GM19438 (cell line): ENCODE data around the gene SOX13.

Experiments
- ATAC-seq: cut with Tn5 transposase; IDR thresholded peaks from one replicate; pipeline ENCODE4 v1.9.1; 2021; ENCODE audit warnings: low read depth; ENCODE audit not compliant: unreplicated experiment

The SOX13 gene

DNA sequence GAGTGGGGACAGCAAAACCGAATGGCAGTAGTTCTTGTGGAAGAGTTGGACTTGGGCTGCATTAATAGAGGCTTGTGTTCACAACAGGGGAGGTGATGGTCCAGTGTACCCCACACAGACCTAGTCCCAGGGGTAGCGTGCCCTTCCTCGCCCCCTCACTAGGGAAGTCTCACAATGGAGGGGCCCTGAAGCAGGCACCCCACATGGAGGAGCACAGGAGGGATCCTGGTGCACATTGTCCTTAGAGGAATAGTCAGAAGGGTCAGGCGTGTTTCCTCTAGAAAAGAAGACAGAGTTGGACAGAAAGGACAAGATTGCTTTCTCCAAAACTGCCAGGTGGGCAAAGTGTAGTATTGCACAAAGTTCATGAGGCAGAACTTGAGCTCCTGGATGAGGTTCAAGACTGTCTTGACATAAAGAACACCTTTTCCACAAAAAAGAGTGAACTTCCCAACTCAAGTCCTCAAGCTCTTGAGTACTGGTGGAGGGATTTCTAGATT is 55.6 kb downstream of the SOX13 start:
- ATAC-seq, result no peak

DNA sequence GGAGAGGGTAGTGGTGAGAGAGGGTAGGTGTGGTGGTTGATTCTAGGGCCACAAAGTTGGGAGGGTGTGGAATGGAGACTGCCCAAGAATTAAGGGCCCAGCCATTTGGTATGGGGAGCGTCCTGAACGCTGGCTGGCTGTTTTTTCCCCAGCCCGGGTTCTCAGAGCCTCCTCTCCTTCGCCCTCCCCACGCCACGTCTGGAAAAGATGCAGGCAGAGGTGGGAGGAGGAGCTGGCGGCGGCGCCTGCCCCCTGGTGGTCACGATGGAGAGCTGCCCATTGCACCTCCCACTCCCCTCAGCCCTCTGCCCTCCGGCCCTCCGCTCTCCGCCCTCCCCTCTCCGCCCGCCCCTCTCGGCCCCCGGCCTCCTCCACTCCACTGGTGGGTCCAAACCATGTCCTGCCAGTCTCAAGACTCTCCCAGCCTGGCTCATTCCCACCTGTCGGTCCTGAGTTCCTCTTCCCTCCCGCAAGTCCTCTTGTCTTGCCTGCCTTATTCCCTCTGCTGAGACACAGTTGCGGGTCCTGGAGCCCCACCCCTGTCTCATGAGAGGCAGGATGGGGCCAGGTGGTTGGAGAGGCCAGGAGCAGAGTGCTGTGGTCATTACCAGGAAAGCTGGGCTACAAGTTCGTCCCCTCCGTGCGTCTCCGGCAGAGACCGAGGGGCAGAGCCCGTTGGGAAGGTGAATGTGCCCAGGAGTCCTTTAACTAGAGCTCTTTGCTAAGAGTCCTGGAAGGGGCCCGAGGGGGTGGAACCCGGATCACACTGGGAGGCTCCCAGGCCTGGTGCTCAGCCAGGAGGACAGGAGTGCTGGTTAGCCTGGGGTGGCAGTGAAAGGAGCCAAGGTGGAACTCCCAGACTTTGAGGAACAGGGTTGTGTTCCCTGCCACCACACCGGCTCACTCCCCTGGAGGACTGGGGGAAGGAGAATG is 56.3 kb downstream of the SOX13 start:
- no peak for ATAC-seq

DNA sequence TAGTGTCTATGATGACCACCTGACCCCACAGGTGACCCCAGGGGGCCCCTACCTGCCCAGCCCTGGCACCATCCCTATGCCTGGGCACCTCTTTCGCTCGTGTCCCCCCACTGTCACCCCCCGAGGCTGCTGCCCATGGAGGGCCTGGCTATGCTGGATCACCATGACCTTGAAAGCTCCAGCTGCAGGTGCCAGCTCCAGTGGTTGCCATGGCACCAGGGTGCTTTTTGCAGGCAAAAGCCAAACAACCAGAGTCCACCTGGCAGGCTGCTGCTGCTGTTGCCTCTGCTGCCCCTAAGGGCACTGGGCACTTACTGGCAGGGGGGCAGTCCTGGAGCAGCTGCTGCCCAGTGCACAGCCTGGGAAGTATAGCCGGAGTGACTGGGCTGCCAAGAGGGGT is 57.3 kb downstream of the SOX13 start:
- no peak for ATAC-seq

DNA sequence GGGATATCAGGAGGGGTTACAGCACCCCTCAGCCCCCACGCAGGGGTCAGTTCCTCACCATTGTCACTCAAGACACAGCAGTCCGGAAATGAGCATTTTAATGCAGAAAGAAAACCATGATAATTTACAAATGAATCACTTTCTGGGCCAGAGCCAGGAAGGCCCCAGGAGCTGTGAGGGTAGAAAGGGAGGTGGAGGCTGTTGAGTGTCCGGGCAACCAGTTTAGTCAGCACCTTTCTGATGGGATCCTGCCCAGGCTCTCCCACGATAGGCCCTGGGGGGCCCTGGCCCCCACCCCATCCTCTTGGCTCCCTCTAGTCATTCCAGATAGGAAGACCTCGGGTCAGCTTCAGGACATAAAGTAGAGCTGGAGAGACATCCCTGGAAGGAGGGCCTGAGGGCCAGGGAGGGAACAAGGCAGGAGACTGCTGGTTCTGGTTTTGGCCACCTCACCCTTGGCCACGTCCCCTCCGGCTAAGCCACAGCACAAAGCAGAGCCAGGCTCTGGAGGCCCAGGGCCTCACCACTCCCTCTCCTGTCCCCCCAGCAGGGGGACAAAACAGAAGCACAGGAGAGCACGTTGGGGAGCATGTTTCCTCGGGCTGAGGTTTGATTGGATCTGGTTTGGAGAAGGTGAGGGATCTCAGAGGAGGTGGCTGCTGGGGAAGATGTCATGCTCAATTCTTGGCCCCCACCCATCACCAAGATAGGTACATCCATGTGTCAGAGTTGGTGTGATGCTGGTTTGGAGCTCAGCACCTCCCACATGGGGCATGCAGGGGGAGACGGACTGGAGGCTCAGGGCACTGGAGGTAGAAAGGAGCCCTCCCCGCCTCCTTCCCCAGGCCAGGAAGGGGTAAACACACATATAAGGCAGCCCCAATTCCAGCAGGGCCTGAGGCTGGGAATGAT is 58.3 kb downstream of the SOX13 start:
- ATAC-seq, result no peak

DNA sequence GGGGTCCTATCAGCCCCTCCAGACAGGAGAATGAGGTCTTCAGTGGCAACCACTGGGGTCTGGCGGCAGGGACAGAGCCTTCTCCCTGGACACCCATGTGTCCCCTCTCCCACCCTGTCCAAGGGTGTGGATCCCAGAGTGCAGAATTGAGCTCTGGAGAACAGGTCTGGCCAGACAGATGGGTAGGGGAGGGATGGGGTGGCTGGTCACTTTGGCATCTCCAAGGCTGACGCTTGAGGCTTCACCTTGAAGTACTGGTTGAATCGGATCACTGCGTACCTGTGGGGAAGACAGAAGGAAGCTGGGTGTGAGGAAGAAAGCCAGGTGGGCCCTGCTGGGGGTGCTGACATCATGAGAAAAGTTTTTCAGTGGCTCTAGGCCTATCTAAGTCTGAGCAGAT is 59.1 kb downstream of the SOX13 start:
- no peak for ATAC-seq

DNA sequence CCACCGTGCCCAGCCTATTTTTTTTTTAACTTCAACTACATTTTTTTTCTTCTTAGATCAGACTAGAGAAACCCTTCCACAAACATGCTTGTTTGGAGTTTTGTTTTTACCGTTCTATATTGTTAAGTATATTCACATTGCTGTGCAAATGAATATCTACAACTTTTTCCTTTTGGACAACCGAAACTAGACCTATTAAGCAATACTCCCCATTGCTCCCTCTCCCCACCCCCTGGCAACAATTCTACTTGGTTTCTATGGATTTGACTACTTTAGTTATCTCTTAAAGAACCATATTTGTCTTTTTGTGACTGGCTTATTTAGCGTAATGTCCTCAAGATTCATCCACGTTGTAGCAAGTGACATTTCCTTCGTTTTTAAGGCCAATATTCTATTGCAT is 59.8 kb downstream of the SOX13 start:
- ATAC-seq, result no peak

DNA sequence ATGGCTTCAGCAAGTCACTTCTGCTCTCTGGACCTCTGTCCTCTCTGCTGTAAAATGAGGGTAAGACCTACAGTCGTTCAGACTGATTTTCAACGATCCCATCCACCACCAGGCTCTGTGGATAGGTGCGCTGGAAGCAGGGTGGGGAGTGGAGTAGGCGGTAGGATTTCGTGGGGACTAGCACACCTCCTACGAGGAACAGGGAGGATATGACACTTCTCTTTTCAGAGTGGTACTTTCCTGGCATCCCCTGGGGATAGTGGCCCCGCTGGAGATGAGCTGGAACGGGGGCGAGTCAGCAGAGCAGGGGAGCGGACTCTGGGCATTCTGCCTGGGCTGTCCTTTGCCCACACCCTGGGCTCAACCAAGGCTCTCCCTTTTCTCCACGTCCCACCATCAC is 61.2 kb downstream of the SOX13 start:
- ATAC-seq, result no peak

DNA sequence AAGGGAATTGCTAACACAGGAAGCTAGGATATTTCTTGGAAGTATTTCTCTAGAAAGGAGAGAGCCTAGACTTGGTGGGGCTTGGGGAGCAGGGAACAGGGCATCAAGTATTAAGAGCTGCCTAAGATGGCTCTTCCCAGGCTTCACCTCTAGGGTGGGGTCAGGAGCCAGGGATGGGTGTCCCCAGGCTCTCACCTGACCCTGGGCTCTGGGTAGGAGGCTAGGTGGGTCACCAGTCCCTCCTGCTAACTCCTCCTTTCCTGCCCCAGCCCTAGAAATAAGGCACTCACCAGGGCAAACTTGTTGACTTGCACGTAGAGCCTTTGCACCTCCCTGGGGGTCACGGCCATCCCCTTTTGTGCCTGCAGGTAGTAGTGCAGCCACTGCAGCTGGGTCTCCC is 63.9 kb downstream of the SOX13 start:
- no peak for ATAC-seq

DNA sequence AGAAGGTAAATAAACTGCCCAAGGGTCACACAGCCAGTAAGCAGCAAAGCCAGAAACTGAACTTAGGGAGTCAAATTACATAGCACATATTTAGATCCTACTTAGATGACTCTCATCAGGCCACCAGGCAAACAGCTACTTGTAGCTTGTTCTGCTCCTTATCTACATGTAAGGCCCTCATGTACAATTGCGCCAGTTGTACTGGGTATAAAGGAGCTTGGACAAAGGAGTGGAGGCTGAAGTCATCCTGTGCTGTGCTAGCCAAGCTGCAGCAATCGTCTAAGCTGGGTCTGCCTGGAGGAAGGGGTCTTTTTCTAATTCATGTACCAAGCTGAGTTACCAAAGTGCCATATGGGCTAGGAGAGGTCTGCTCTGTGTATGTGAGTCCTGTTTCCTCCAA is 66.2 kb downstream of the SOX13 start:
- no peak for ATAC-seq

DNA sequence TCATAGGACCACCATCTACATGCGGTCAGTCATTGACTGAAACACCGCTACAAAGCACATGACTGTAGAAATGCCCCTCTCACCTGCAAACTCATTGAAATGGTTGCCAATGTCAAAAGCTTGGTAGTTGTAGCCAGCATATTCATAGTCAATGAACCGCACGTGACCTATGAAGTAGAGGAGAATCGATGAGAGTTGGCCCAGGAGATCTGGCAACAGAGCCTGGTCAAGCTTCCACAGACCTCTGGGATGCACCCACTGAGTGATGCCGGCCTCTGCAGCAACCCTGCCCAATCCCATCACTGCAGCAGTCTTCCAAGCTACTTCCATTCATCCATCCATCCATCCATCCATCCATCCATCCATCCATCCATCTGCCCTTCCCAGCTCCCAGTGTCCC is 67.0 kb downstream of the SOX13 start:
- ATAC-seq, result no peak

DNA sequence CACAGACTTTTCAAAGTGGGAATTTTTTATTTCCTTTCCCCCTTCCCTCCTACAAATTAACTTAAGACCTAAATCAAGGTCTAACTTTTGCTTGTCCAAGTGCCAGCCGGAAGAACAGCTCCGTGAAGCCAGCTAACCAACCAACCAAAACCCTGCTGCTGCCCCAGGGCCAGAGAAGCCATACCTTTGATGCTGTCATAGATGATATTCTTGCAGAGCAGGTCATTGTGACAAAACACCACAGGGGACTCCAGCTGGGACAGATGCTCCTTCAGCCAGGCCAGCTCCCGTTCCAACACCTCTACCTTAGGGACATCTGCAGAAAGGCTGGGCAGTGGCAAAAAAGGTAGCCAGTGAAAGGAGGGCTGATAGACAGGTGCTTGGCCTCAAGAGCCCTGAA is 68.2 kb downstream of the SOX13 start:
- no peak for ATAC-seq

DNA sequence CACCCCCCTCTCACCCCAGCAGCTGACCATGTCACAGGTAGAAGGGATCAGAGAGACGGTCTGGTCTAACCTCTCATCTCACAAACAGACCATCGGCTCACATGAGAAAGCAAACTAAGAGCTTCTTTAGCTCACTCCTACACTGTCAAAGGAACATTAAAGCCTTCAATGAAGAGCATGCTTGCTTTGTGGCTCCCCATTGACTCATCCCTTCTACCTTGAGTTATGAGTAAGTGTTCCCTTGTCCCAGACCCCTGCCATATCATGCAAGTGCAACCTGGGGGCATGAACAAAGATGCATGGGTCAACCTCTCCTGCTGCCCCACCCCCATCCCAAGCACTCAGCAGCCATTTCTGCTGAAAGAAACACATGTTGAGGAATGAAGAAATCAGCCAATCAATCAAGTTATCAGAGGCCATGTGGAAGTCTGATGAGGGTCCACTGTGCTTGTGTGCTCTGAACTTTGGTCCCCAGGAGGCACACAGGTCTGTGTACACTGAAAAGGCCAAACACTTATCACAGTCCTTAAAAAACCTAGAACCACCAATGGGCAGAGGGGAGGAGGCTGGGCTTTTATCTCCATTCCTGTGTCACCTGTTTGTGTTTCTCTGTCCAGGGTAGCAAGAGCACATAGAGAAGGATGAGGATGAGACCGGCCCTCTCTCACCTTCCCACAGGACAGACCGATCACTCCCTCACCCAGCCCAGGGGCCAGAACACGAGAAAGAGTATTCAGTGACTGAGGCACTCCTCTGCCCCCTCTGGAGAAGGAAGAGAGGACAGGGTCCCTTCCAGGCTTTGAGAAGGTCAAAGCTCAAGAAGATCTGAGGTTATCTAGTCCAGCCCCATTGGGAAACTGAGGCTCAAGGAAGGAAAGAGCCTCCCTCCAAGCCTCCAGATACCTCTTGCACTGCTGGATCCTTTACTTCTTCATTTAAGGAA is 69.4 kb downstream of the SOX13 start:
- no peak for ATAC-seq

DNA sequence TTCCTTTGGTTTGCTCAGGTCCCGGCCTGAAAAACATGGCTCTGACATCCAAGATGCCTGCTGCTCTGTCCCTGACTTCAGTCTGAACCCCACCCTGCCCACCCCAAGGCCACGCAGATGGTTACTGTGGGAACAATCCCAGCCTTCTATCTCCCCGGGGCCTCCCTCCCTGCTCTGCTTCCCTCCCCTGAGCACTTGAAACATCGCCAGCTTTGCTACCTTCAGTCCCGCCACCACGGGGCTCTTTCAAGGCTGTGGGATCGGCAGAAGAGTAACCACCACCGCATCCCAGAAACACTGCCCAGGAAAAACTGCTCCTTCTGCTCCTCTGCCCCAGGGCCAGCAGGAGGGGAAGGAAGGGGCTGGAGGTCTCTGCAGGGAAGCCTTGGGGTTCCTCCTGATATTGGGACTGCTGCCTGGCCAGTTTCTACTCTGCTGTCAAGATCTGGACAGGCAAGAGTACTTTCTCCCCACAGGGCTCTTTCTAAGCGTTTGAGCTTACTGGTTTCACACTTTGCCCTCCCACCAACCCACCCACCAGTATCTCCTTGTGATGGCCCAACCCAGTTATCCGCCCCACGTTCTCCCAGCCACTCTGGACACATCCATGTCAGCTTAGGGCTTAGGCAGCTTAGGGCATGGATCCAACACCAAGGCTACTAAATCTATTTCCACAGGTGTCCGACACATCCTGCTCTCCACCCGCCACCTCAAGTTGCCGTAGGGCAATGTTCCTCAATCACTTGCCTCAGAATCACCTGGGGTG is 70.5 kb downstream of the SOX13 start:
- ATAC-seq, result no peak

DNA sequence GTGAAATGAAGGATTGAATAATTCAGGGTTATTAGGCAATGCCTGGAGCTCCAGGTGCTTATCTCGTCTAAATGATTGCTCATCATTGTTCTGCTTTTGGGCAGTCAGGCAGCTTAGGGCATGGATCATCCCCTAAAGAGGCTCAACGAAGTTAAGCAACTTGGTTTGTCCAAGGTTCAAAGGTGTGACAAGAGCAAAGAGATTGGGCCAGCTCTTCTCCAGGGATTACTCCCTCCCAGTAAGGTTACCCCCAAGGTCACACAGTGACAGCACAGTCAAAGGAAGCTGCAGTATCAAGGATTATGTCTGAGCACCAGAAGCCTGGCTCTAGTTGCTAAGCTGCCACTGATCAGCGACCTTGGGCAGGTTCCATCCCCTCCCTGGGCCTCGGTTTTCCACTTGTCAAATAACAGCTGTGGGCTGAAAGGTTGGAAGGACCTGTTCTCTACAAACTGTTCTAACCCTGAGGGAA is 72.2 kb downstream of the SOX13 start:
- no peak for ATAC-seq

DNA sequence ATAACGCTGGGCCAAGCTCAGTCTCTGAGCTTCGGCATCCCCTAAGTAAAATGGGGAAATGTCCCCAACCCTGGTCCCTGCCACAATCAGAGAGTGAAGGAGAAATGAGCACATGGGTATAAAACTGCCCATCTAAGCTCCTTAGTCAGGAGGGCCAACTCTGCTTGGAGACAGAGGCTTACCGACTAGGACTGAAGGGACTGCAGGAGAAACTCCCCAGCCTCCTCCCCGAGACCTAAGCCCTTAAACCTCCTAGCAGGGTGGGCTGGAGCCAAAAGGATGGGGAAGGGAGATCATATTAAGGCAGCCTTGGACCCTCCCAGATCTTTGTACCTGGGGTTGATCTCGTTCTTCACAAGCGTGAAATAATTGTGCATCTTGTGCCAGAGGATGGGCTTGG is 73.4 kb downstream of the SOX13 start:
- ATAC-seq, result no peak

DNA sequence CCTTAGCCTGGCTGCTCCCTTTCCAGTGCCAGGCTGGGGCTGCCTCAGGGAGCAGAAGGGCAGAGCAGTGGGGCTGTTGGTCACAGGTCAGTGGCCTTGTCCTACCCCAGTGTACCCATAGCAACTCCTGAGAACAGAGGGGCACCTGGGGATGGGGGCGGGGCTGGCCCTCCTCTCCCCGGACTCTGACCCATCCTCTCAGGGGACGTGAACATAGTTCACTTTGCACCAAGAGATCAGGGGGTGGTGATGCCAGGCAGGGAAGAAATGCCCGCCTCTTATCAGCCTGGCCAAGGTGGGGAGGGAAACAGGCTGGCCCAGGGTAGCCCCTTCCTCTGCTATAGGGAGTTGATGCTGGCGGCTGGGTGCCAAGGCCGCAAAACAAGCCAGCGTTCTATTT is 74.0 kb downstream of the SOX13 start:
- no peak for ATAC-seq

DNA sequence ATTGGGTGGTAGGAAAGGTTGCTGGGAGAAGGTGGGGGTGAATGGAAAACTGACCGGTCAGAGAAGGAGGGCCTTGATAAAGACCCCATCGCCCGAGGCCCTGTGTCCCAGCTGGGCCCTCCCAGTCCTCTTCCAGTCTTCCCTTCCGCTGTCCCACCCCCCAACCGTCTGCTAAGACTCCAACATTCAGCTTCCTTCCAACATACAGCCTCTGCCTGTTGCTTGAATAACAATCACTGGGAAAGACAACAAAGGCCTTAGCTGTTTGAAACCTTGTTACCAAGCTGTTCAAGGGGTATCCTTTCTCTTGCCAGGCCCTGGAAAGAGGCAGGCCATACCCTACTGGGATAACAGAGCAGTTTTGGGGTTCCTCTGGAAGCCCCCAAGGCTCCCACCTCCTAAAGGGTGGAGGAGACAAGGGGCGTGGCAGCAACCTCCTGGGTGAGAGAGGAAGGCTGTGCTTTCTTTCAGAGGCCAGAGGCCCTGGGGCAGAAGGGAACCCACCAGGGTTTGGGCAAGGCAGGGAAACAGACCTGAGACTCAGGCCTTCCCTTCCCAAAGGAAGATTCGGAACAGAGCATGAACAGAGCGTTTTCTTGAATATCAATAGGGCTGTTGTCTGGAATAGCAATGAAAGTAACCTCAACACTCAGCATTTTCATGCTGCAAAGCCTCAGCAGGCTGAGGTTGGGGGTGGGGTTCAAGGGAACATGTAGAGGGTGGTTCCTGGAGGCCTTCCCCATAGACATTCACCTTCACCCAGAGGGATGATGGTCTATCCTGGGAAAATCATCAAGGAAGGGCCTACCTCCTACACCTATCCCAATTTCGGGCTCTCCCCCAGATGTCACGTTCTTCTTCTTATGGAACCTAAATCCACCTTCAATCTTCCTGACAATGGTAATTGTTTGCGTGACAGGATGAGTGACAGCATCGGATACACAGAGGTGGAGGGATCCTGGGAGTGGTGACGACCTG is 74.8 kb downstream of the SOX13 start:
- ATAC-seq, result no peak

DNA sequence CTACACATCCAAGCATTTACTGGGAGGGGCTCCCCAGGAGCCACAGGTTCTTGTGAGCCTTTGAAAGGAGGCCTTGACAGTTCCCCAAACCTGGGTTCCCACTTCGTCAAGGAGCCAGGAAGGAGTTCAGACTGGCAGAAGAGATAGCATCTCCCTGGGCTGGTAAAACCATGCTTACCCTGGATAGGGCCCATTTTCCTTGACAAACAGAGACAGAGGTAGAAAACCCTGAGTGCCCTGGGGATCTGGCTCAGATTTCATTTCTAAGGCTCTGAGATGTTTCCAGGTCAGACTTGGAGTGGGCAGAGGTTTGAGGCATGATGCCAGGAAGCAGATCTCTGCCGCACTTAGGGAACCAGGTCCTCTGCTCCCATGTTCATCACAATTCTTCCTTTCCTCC is 76.2 kb downstream of the SOX13 start:
- no peak for ATAC-seq
